GM12878 (cell line): Measurements from ENCODE around the gene RCL1. TPM values are rescaled to one million over a fixed set of nuclear protein-coding genes. Genes with fewer than 3 reads are reported as not detected.

Source experiments
- ATAC-seq: fragments of 200-7000 bp; cut with Tn5 transposase; 3 replicates; pipeline ENCODE4 v1.9.1; 2020; ENCODE audit warnings: mild to moderate bottlenecking, moderate library complexity
- BruUV-seq: library from RNA; stranded (reverse); fragments of 400-500 nt; replicated peaks from 2 replicates; lab custom pipeline; 2021; lab: Mats Ljungman, UMichigan
- CTCF ChIA-PET: fragments of 300-600 bp; sonication (Branson Sonifier 250); formaldehyde crosslinking; extraction: SDS; loops from one replicate; lab custom pipeline; 2021; ENCODE audit warnings: inconsistent platforms; lab: Yijun Ruan, JAX
- POLR2A ChIA-PET: fragments of 350-600 bp; formaldehyde crosslinking; extraction: SDS; loops from one replicate; lab custom pipeline; 2021; ENCODE audit warnings: inconsistent platforms; lab: Charles Lee
- RAD21 ChIA-PET: fragments of 300-600 bp; sonication (Branson Sonifier 250); formaldehyde crosslinking; loops from one replicate; lab custom pipeline; 2023; ENCODE audit warnings: antibody characterized with exemption; ENCODE audit not compliant: unreplicated experiment; lab: Charles Lee
- SMC1A ChIA-PET: fragments of 300-600 bp; sonication (Branson Sonifier 250); formaldehyde crosslinking; loops from one replicate; lab custom pipeline; 2023; ENCODE audit not compliant: unreplicated experiment, uncharacterized antibody; lab: Charles Lee
- DNase-seq: peaks from one replicate; pipeline ENCODE4 v3.0.0-alpha.2; 2011; ENCODE audit warnings: low read depth, low spot score
- FAIRE-seq: peaks from 3 replicates; lab custom pipeline; 2011; peaks lifted over from hg19 to GRCh38; lab: Jason Lieb, UNC
- H2AFZ ChIP-seq: 2 replicates; pipeline ENCODE4 v1.6.0; 2011; ENCODE audit warnings: low read depth, low read length, control low read depth; ENCODE audit not compliant: control insufficient read depth
- H3K27ac ChIP-seq: 2 replicates; pipeline ENCODE4 v1.5.1; 2011; ENCODE audit warnings: control low read depth; ENCODE audit not compliant: control insufficient read depth, insufficient read depth
- H3K27me3 ChIP-seq, 2 experiments: replicated peaks in 1 of 2; 2 replicates each; pipeline versions ENCODE4 v1.6.0 to v1.6.1; 2011; ENCODE audit warnings: low read length in 1 of 2; ENCODE audit not compliant: control insufficient read depth in 2 of 2, insufficient read depth in 2 of 2
- H3K36me3 ChIP-seq, 2 experiments: 2 replicates each; pipeline ENCODE4 v1.5.1; 2011; ENCODE audit warnings: low read length in 1 of 2; ENCODE audit not compliant: control insufficient read depth in 2 of 2, insufficient read depth in 2 of 2
- H3K4me1 ChIP-seq: 2 replicates; pipeline ENCODE4 v1.6.1; 2011; ENCODE audit warnings: mild to moderate bottlenecking, low read length, moderate library complexity, mixed read lengths; ENCODE audit not compliant: control insufficient read depth, insufficient read depth
- H3K4me2 ChIP-seq: 2 replicates; pipeline ENCODE4 v1.6.0; 2011; ENCODE audit warnings: control low read depth; ENCODE audit not compliant: control insufficient read depth, insufficient read depth
- H3K4me3 ChIP-seq: fragments of 200-600 bp; sonication (generic); 2 replicates; pipeline ENCODE4 v1.5.1; 2016
- H3K79me2 ChIP-seq: 2 replicates; pipeline ENCODE4 v1.6.0; 2011; ENCODE audit warnings: low read length; ENCODE audit not compliant: control insufficient read depth, insufficient read depth
- H3K9ac ChIP-seq: 2 replicates; pipeline ENCODE4 v1.8.0; 2011; ENCODE audit warnings: low read length, control low read depth, mixed read lengths; ENCODE audit not compliant: control insufficient read depth, insufficient read depth
- H3K9me3 ChIP-seq: replicated peaks from 3 replicates; pipeline ENCODE4 v1.5.1; 2011; ENCODE audit warnings: mild to moderate bottlenecking, low read length; ENCODE audit not compliant: control insufficient read depth, insufficient read depth
- H4K20me1 ChIP-seq: 2 replicates; pipeline ENCODE4 v1.6.0; 2011; ENCODE audit not compliant: control insufficient read depth, insufficient read depth
- BCL11A ChIP-seq: IDR thresholded peaks from 2 replicates; pipeline ENCODE4 v1.6.1; 2011; ENCODE audit warnings: low read depth, low read length
- CEBPB ChIP-seq, 2 experiments: fragments of 150-350 bp in 1 of 2; IDR thresholded peaks; 2 replicates each; pipeline ENCODE4 v1.6.1; 2012 to 2014; ENCODE audit warnings: low read depth in 2 of 2, low read length in 2 of 2, borderline replicate concordance in 1 of 2, inconsistent platforms in 1 of 2
- CHD2 ChIP-seq: IDR thresholded peaks from 2 replicates; pipeline ENCODE4 v1.6.1; 2011; ENCODE audit warnings: low read depth, low read length, improper control_type of control experiment, borderline replicate concordance
- NFYA ChIP-seq: IDR thresholded peaks from 2 replicates; pipeline ENCODE4 v1.6.1; 2011; ENCODE audit warnings: low read depth, mild to moderate bottlenecking, low read length, improper control_type of control experiment, borderline replicate concordance
- SPI1 ChIP-seq: IDR thresholded peaks from 2 replicates; pipeline ENCODE4 v1.6.1; 2011; ENCODE audit warnings: low read depth, mild to moderate bottlenecking, low read length, moderate library complexity, borderline replicate concordance; ENCODE audit not compliant: insufficient read depth
- ZBTB4 ChIP-seq: fragments of 450-650 bp; formaldehyde crosslinking; IDR thresholded peaks from 2 replicates; pipeline ENCODE4 v1.4.0; 2022; ENCODE audit warnings: mild to moderate bottlenecking, moderate library complexity
- WGBS: methylation state at CpG from one replicate; pipeline ENCODE4 v1.1.6; 2016; ENCODE audit warnings: low lambda C conversion rate; ENCODE audit not compliant: insufficient replicate concordance, insufficient coverage; ENCODE audit errors: missing lambda C conversion rate; 5-methylcytosine and 5-hydroxymethylcytosine counted together
- in situ Hi-C: fragments of 300-500 bp; cut with MboI; formaldehyde crosslinking; loops from 9 replicates; pipeline ENCODE4 v1.14.3; 2018; ENCODE audit warnings: mixed read lengths
- intact Hi-C: fragments of 100-400 bp; cut with micrococcal nuclease; formaldehyde crosslinking; loops from one replicate; pipeline ENCODE4 v1.14.2; 2022; ENCODE audit not compliant: unreplicated experiment
- polyA plus RNA-seq, 11 experiments: library from polyadenylated mRNA; depleted of rRNA in 4 of 11; unstranded in 6 of 11; stranded (reverse) in 5 of 11; fragments of >200 nt; fragmentation: Nextera tagmentation in 4 of 11; fragmentation: Illumina TruSeq in 1 of 11; extraction: Ambion mirVana in 4 of 11; extraction: Trizol in 1 of 11; gene quantifications; 1 replicate in 1 of 11; 2 replicates in 10 of 11; pipeline versions ENCODE4 v1.2.1 to v1.2.3, GENCODE V29; 2011 to 2016; ENCODE audit warnings: inconsistent platforms in 2 of 11, missing spikeins in 2 of 11, low read depth in 1 of 11
- total RNA-seq, 4 experiments: library from RNA; depleted of rRNA in 3 of 4; stranded (reverse); fragments of >200 nt in 3 of 4; fragmentation: Illumina TruSeq in 1 of 4; extraction: Trizol in 1 of 4; gene quantifications; 2 replicates each; pipeline versions ENCODE4 v1.2.1 to v1.2.3, GENCODE V29; 2013 to 2021

Gene RCL1
- total and polyA plus RNA-seq, 10 of the 15 experiments (the other 5 are each of a cell fraction or from before 2014, with no cell fraction given): 21.1 to 46.8 (median 30.5) TPM

- Histone ChIP-seq H3K4me3 (no peak overlapping the region), H2AFZ (no peak overlapping the region), H3K4me2 (no peak overlapping the region), H3K9me3 (no peaks in the 10 kb centered on the region), H3K27me3 (no peaks in the 10 kb centered on the region)
- no peak for FAIRE-seq
- no peak for TF ChIP-seq CEBPB (IDR thresholded peaks at IDR 0.05; ENCODE audit: borderline replicate concordance in 1 of 2, low read depth in 2 of 2, low read length in 2 of 2)
- no peak for TF ChIP-seq SPI1
- no peak for TF ChIP-seq NFYA
- TF ChIP-seq ZBTB4: no peak
- TF ChIP-seq BCL11A: no peak
- TF ChIP-seq CHD2: no peak
- TF ChIP-seq, all 136 proteins: peak for 0
- no peaks in the 10 kb centered on the region for H4K20me1 ChIP-seq
- DNase-seq: no peak
- in situ Hi-C loops: no loop called here
- no peaks in the 10 kb centered on the region for H3K36me3 ChIP-seq
- H3K27ac ChIP-seq: no peak overlapping the region
- H3K79me2 ChIP-seq: peaks cover 10% of the 10 kb centered on the region
- ChIA-PET RAD21 (interaction anchor here (0.7 to 1.4 kb wide), 2 partner anchors 11 to 27 kb away, joined by 4 to 5 read pairs; no protein-coding TSS in a partner anchor), POLR2A (interaction anchor here (1.0 kb wide), 1 partner anchor 10 kb away, joined by 3 read pairs; no protein-coding TSS in a partner anchor), SMC1A (interaction anchor here (0.7 to 1.5 kb wide), 2 partner anchors 77 to 135 kb away, joined by 3 to 4 read pairs; no protein-coding TSS in a partner anchor), CTCF (interaction anchor here (0.8 kb wide), 1 partner anchor 135 kb away, joined by 3 read pairs; no protein-coding TSS in a partner anchor)
- no peak for ATAC-seq
- H3K9ac ChIP-seq: no peak overlapping the region
- H3K4me1 ChIP-seq: no peaks in the 10 kb centered on the region; the same call in 1 of the 2 replicates
- 94% methylated on average over 4 of the region's 6 CpGs for WGBS
- no TSS peak for BruUV-seq
- intact Hi-C loops: no loop called here
Measured at GRCh38 chr9:4788703-4789102, 4.0 kb upstream of the RCL1 start.
